Measurements from ENCODE around the gene PAK1.

Gene PAK1

DNA sequence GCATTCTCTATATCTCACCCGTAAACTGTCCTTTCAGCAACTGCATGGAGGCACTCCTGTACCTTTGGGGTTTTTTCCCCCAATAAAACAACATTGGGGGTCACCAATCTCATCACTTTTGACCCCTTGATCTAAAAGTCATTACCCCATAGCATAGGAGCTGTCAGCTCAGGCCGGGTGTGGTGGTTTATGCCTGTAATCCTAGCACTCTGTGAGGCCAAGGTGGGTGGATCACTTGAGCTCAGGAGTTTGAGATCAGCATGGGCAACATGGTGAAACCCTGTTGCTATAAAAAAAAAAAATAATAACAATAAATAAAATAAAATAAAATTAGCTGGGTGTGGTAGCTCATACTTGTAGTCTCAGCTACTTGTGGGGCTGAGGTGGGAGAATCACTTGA is 155.3 kb downstream of the PAK1 start:
- TF ChIP-seq, protein P1, sequence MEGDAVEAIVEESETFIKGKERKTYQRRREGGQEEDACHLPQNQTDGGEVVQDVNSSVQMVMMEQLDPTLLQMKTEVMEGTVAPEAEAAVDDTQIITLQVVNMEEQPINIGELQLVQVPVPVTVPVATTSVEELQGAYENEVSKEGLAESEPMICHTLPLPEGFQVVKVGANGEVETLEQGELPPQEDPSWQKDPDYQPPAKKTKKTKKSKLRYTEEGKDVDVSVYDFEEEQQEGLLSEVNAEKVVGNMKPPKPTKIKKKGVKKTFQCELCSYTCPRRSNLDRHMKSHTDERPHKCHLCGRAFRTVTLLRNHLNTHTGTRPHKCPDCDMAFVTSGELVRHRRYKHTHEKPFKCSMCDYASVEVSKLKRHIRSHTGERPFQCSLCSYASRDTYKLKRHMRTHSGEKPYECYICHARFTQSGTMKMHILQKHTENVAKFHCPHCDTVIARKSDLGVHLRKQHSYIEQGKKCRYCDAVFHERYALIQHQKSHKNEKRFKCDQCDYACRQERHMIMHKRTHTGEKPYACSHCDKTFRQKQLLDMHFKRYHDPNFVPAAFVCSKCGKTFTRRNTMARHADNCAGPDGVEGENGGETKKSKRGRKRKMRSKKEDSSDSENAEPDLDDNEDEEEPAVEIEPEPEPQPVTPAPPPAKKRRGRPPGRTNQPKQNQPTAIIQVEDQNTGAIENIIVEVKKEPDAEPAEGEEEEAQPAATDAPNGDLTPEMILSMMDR (IDR thresholded peaks at IDR 0.05; ENCODE audit: borderline replicate concordance, insufficient read depth, low read depth, low read length): no peak

DNA sequence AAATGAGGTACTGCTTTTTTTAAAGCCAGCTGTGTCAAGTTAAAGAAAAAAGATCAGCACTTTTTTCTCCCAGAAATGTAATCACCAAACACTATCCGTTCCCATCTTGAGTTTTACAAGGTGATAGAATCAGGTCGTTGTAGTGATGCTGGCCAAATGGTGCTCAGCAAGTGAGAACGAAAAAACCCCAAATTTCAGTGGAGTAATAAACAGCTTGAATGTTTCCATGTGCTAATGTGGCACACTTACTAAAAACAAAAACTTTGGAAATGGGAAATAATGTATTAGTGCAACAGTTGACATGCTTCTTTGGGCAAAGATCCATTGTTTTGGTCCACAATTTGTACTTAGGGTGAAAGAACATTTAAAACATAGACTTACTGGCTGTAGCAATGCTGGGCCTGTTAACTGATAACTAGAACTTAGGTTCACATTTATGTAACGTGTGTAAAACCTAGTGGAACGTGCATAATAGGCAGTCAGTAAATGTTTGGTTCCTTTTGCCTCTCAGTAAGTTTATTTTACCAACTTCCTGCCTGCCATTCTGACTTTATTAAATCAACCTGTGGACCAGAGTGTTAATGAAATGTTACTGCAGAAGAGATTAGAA is 157.1 kb downstream of the PAK1 start:
- TF ChIP-seq, protein P1 (IDR thresholded peaks at IDR 0.05; ENCODE audit: borderline replicate concordance, insufficient read depth, low read depth, low read length): no peak
- H3K4me3 ChIP-seq (ENCODE audit: low read depth, low read length): no peak overlapping the region

More for the DNA sequence above, 155.3 kb downstream of the PAK1 start:
- H3K4me3 ChIP-seq (ENCODE audit: low read depth, low read length): no peak overlapping the region

DNA sequence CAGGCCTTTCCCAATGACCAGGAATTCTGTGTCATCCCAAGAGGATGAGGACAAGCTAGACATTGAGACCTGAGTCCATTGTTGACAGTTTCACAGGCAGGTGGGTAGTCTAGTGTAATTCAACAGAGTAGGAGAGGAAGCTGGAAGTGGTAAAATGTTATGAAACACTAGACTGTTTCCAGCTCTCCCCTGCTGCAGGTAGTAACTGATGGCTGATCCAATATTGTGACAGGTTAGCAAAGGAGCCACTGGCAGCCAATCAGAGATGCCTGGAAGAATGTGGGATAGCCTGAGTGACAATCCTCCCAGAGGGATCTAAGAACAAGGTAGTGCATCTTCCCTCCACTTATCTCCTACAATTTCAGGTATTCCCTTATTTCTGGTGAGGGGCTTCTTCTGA is 161.8 kb downstream of the PAK1 start:
- TF ChIP-seq, protein P1 (IDR thresholded peaks at IDR 0.05; ENCODE audit: borderline replicate concordance, insufficient read depth, low read depth, low read length): no peak
- no peak overlapping the region for H3K4me3 ChIP-seq (ENCODE audit: low read depth, low read length)

DNA sequence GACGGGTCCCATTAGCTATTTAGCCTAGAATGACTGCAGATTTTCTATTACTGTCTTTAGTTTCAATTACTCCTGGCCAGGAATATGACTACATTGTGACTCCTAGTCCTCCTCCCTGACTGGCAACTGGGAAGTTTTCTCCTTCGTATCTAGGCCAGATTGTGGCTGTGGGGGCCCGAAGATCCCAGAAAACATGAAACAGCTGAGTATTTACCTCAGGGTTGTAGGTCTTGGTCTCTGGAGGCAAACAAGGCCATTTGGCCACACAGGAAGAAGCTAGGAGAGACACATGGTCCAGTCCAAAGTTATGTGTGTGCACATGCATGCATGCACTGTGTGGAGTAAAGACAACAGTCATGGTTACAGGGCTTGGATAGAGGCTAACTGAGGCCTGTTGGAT is 162.2 kb downstream of the PAK1 start:
- TF ChIP-seq, protein P1 (IDR thresholded peaks at IDR 0.05; ENCODE audit: borderline replicate concordance, insufficient read depth, low read depth, low read length): no peak
- no peak overlapping the region for H3K4me3 ChIP-seq (ENCODE audit: low read depth, low read length)

DNA sequence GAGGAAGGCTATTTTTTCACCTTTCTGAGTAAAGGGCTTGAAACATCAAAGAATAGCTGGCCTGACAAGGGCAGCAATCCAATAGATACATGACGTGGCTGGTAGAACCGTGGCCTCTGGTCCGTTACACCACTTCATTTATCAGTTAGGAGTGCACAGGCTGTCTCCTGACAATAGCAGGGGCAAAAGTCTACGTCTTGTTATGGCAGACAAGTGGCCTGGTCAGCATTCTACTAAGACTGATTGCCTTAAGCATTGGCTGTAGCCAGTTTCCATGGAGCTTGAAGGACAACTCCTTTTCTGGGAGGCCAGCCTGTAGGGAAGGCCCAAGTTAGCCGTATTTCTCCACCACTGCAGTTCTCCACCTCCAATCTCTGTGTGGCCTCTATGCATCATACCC is 163.2 kb downstream of the PAK1 start:
- TF ChIP-seq, protein P1 (IDR thresholded peaks at IDR 0.05; ENCODE audit: borderline replicate concordance, insufficient read depth, low read depth, low read length): no peak
- H3K4me3 ChIP-seq (ENCODE audit: low read depth, low read length): no peak overlapping the region

DNA sequence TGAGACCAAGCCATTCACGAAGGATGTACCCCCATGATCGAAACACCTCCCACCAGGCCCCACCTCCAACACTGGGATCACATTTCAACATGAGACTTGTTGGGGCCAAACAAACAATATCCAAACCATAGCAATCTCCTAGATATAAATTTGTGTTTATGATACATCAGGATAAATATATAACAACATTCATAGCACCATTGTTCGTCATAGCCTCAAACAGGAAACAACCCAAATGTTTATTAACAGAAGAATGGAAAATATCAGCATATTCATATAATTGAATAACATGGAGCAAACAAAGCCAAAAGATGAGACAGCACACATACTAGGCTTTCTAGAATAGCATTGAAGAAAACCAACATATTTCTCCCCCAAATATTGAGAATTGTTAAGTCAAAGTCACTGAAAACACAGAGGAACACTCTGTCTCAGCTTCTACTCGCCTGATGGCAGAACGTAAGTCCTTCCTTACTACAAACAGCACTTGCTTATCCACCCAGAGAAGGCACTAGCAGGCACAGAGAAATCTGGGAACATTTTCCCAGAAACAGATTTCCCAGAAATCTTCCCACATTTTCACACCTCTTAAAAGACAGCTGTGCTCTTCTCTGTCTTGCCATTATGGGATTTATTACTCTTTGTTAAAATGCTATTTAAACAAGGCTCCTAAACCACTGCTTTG is 164.4 kb downstream of the PAK1 start:
- TF ChIP-seq, protein P1 (IDR thresholded peaks at IDR 0.05; ENCODE audit: borderline replicate concordance, insufficient read depth, low read depth, low read length): no peak
- no peak overlapping the region for H3K4me3 ChIP-seq (ENCODE audit: low read depth, low read length)

DNA sequence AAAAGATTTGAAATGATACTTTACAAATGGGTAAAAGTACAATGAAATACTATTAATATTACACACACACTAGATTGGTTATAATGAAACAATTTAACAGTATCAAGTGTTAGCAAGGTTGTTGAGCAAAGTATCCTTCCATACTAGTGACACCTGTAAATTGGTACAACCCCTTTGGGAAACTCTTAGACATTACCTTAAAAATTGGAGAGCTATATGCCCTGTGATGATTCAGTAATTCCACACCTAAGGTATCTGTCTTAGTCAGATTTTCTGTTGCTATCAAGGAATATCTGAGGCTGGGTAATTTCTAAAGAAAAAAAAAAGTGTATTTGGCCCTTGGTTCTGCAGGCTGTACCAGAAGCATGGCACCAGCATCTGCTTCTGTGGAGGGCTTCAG is 165.1 kb downstream of the PAK1 start:
- TF ChIP-seq, protein P1 (IDR thresholded peaks at IDR 0.05; ENCODE audit: borderline replicate concordance, insufficient read depth, low read depth, low read length): no peak
- H3K4me3 ChIP-seq (ENCODE audit: low read depth, low read length): no peak overlapping the region
